A673 (cell line): ENCODE results near the gene TRIM66.

Experiments used
- CTCF ChIP-seq: fragments of 300-800, 200-600 bp; sonication (generic); conservative IDR thresholded peaks from 2 replicates; pipeline ENCODE4 v1.5.1; 2017; ENCODE audit warnings: low read depth, mild to moderate bottlenecking, antibody characterized with exemption, low read length, moderate library complexity, mixed read lengths
- EZH2 ChIP-seq: fragments of 200-600 bp; sonication (generic); IDR thresholded peaks from 2 replicates; pipeline ENCODE4 v1.6.1; 2017; ENCODE audit warnings: borderline replicate concordance, low read depth, mild to moderate bottlenecking, mixed read lengths, antibody characterized with exemption, low read length; ENCODE audit not compliant: poor library complexity, severe bottlenecking

- TF ChIP-seq CTCF (no peak), EZH2 (no peak)
Observed at GRCh38 chr11:8709777-8710176, 27.3 kb upstream of the TRIM66 start.
